ENCODE data around the gene GRIK4.
"Not testable (repeated sequence)": the region's sequence is repeated elsewhere in the genome, so short reads cannot be mapped to it uniquely, and the experiment has no call there.

The GRIK4 gene

GRCh38 chr11:120750647-120751549 lies 239.3 kb downstream of the GRIK4 start:
- no peak for DNase-seq

- no peak for DNase-seq
These were observed 240.0 kb downstream of the GRIK4 start for GRCh38 chr11:120751550-120751949.

GRCh38 chr11:120752668-120753067 lies 241.1 kb downstream of the GRIK4 start:
- no peak for DNase-seq

GRCh38 chr11:120756931-120757330 lies 245.4 kb downstream of the GRIK4 start:
- no peak for DNase-seq

- no peak for DNase-seq
These were observed 247.5 kb downstream of the GRIK4 start for GRCh38 chr11:120759046-120759445.

- DNase-seq, result not testable (repeated sequence)
These were observed 254.2 kb downstream of the GRIK4 start for GRCh38 chr11:120765710-120766109.

- no peak for DNase-seq
These were observed 254.8 kb downstream of the GRIK4 start for GRCh38 chr11:120766318-120766717.

GRCh38 chr11:120768949-120769348 lies 257.4 kb downstream of the GRIK4 start:
- no peak for DNase-seq

GRCh38 chr11:120769906-120770305 lies 258.4 kb downstream of the GRIK4 start:
- DNase-seq, result no peak

- DNase-seq, result no peak
These were observed 260.1 kb downstream of the GRIK4 start for GRCh38 chr11:120771551-120772060.

- DNase-seq, result no peak
These were observed 262.0 kb downstream of the GRIK4 start for GRCh38 chr11:120773501-120774031.

GRCh38 chr11:120774591-120775386 lies 263.2 kb downstream of the GRIK4 start:
- DNase-seq, result no peak

- no peak for DNase-seq
These were observed 264.7 kb downstream of the GRIK4 start for GRCh38 chr11:120775986-120776951.

- DNase-seq, result no peak
These were observed 267.3 kb downstream of the GRIK4 start for GRCh38 chr11:120778685-120779490.

- no peak for DNase-seq
These were observed 268.7 kb downstream of the GRIK4 start for GRCh38 chr11:120780239-120780638.

- no peak for DNase-seq
These were observed 270.1 kb downstream of the GRIK4 start for GRCh38 chr11:120781486-120782120.

- no peak for DNase-seq
These were observed 273.2 kb downstream of the GRIK4 start for GRCh38 chr11:120784566-120785251.

- DNase-seq, result no peak
These were observed 274.0 kb downstream of the GRIK4 start for GRCh38 chr11:120785576-120785975.

- no peak for DNase-seq
These were observed 274.7 kb downstream of the GRIK4 start for GRCh38 chr11:120786206-120786735.

GRCh38 chr11:120787224-120787623 lies 275.7 kb downstream of the GRIK4 start:
- DNase-seq, result not testable (repeated sequence)
